ENCODE results near the gene ELP5. TPM values are rescaled to one million over a fixed set of nuclear protein-coding genes. Genes with fewer than 3 reads are reported as not detected.
A peak's percentile ranks its signal among the peaks of the same experiment; 100 is the strongest.

ELP5 gene, protein sequence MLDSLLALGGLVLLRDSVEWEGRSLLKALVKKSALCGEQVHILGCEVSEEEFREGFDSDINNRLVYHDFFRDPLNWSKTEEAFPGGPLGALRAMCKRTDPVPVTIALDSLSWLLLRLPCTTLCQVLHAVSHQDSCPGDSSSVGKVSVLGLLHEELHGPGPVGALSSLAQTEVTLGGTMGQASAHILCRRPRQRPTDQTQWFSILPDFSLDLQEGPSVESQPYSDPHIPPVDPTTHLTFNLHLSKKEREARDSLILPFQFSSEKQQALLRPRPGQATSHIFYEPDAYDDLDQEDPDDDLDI
- polyA plus RNA-seq (ENCODE audit: insufficient read length in 4 of 4) = 10 to 100 TPM; 43.7 to 61.9 (median 50.9) TPM

DNA sequence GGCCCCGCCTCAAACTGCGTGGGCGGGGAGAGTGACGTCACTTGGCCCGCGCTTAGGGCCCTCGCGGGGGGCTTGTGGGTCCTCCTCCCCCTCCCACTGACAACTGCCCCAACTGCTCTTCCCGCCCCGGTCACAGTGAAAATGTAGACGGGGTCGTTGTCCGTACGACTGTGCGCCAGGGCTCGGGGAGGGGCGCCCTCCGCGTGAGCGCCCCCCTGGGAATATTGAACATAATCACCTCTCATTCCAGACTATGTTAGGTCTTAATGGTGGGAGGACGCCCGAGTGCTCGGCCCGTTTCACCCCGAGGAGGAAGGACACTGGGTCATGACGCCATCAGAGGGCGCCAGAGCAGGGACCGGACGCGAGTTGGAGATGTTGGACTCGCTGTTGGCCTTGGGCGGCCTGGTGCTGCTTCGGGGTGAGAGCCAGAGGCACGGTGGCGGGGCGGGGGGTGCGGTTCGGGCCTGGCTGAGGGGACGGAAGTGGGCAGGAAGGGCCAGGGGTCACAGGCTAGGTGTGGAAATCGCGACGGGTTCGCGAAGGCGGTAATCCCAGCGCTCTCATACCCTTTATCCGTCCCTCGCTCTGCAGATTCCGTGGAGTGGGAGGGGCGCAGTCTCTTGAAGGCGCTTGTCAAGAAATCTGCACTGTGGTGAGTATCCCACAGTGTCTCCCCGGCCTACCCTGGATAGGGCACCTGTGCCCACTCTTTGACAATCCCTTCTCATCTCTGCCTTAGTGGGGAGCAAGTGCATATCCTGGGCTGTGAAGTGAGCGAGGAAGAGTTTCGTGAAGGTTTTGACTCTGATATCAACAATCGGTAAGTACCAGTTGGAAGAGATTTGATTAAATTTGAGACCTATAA is at the start of gene ELP5:
Gene ELP5, plus strand, starts transcription at position 40 of the 868 bp plus-strand sequence. Its CDS starts 336 bp downstream, at position 376.
- DNase-seq (ENCODE audit: low read depth in 4 of 4, low spot score in 2 of 4) = peak in 2 of 4 donors; percentile 91 to 92

DNA sequence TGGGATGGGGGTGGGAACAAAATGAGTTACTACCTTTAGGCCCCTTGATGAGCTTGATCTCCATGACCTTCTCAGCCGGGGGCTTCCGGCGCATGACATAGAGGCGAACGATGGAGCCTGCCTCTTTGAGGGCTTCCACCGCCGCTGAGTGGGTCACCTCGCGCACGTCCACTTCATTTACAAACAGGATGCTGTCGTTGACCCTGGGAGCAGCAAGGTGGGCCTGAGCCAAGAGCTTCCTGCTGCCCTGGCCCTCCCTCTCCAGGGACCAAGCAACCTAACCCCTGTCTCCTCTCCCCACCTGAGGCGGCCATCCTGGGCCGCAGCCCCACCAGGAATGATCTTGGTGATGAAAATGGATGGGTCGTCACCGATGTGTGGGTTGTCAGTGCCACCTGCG is 48.6 kb upstream of the ELP5 start:
- DNase-seq (ENCODE audit: low read depth in 4 of 4, low spot score in 2 of 4) = no peak

DNA sequence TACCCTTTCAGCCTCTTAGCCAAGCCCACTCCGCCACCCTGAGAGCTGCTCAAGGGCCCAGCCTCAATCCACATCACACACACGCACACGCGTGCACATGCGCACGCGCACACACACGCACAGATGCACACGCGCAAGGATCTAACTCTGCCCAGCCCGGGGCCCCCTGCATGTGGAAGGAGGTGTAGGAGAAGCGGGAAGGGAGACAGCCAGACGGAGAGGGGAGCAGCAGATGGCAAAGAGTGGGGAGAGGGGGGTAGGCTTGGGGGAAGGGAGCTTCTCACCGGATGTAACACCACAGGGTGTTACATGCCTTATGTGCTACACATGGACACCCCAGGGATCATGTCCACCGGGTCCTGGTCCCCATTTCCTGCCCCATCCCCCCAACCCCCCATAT is 47.7 kb upstream of the ELP5 start:
- DNase-seq (ENCODE audit: low read depth in 4 of 4, low spot score in 2 of 4) = no peak

DNA sequence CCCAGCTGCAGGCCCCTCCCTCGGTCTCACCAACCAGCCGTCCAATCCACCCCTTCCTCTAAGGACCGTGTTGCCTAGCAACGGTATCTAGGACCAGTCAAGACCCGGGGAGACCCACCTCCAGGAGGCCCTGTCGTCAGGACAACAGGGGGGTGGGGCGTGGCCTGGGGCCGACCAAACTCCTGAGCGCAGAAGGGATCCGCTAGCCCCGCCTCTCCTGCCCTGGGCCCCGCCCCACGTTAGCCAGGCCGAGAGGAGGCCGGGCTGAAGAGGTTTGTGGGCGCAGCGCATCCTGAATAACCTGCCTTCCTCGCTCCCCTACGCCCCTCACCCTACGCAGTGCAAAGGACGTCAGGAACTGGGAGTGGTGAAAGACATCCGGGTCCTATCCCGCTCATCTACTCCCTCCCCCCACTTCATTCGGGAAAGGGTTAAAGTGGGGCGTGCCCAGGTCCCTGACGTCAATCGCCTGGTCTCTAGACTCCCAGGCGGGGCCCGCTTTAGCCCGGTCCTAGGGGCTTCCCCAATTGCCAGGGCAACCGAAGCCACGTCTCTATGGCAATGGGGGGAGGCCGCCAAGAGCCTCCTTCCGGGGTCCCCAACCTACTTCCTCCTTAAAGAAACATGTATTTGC is 47.1 kb upstream of the ELP5 start:
- DNase-seq (ENCODE audit: low read depth in 4 of 4, low spot score in 2 of 4) = peak in 2 of 4 donors; percentile 74 to 78

DNA sequence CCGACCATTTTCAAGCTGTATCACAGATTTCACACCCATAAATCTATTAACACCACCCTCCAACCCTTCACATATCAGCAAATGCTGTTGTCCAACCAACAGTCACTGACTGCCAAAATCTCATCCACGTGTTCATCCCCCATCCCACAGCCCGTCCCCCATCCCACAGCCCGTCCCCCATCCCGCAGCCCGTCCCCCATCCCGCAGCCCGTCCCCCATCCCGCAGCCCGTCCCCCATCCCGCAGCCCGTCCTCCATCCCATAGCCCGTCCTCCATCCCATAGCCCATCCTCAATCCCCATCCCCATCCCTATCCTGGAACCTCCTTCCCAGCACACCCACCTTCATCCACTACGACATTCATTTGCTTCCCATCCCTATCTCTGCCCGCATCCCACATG is 46.5 kb upstream of the ELP5 start:
- no peak for DNase-seq (ENCODE audit: low read depth in 4 of 4, low spot score in 2 of 4)

DNA sequence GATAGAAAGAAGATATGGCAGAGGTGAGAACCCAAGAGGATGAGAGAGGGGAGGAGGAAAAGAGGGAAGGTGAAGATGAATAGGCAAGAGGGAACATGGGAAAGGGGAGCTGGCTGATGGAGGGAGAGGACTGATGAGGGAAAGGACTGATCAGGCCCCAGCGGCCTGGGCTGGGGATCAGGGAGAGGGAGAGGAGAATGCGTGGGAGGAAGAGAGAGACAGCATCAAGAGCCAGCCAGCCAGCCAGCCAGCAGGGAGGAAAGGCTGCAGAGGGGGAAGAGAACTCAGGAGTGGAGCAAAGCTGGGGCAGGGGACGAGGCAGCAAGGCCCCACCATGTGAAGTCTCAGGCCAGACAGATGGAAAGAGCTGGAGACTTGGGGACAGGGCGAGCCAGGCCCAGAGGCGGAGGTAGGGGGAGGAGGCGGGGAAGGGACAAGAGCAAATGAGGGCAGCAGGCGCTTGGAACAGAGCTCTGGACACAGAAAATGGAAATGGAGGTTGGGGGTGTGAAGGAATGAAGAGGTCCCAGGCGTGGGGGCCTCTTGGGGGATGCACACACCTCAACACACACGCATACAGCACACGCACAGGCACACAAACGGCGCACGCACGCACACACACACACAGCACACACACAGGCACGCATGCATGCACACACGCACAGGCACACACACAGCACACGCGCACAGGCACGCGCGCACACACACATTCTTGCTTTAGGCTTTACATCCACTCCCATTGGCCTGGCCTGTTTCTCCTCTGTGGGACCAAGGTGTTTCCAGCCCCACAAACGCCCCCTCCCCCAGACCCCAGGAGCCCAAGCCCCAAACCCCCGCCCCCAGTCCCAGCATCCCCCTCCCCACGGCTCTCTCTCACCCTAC is 44.7 kb upstream of the ELP5 start:
- DNase-seq (ENCODE audit: low read depth in 4 of 4, low spot score in 2 of 4) = no peak

DNA sequence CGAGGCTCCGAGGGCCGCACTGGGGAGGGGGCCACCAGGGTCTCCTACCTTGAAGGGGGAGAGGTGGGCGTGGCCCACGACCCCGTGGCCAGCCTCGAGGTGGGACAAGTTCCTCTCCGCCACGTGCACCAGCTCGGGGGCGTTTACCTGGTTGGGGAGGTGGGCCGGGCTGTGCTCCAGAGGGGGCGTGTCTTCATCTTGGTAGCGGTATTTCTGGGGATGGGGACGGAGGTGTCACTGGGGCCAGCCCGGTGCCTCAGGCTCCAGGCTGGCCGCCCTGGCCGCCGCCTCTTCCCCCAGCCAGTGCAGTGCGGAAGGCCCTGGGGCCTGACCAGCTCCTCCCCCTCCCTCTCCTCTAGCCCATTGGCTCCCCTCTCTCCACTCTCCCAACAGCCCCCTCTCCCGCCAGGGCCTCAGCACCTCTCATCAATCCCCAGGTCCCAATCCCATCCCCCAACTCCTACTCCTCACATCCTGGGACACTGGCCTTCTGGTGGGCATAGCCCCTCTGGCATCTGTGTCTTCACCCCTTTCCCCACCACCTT is 43.9 kb upstream of the ELP5 start:
- DNase-seq (ENCODE audit: low read depth in 4 of 4, low spot score in 2 of 4) = no peak

DNA sequence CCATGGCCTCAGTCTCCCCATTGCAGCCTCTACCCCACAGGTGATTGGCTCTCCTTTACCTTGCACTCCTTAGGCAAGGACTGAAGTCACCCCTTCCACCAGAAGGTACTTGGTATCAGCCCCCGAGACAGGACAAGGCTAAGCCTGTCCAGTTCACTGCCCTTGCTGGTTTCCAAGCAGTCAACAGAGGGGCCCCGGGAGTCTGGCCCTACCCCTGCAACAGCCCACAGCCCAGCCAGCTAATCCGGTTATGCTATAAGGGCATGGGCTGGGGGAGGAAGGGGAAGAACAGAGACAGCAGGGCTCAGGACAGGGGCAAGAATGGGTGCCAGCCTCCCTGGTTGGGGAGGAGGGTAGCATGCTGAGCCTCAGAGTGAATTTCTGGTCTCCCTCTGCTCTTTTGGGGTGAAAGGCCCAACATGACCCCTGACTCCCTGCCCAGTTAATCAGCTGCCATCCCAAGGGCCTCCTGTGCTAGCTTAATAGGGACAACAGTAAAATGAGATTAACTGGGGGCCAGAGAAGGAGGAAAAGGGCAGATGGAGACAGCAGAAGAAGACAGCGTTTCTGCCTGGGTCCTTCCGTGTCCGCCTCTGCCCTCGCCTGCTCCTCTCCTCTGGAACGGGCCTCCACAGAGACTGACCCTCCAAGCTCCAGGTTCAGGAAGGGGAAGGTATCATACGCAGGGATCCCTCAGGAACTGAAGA is 43.1 kb upstream of the ELP5 start:
- DNase-seq (ENCODE audit: low read depth in 4 of 4, low spot score in 2 of 4) = no peak

DNA sequence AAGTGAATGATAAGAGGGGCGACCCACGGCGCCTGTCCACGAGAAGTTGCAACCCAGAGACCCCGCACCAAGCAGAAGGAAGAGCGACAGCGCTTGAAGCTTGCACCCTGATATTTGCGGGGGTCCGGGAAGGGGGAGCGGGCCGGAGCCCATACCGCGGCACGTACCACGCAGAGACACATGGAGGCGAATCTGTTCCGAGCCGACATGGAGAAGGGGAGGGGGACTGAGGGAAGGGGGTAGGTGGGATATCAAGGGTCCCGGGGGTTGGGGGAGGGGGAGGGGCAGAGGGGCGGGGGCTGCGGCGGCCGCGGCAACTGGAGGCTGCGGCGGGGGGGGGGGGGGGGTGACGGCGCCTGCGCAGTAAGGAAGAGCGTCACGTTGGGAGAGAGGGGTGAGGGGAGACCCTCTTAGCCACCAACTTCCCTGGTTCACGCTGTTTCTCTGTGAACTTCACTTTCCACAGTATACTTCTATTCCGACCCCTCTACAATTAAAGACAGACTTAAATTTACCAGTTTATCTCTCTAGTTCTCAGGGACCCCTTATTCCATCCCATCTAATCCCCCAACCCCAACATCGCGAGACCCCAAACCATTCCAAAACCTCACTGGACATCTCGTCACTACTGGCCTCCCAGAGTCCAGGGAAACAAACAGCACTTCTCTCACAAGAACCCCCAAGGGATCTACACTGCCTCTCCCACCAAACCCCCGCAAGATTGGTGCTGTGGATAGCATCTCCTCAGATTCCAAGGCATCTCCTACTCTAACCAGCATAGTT is 40.3 kb upstream of the ELP5 start:
- DNase-seq (ENCODE audit: low read depth in 4 of 4, low spot score in 2 of 4) = no peak

DNA sequence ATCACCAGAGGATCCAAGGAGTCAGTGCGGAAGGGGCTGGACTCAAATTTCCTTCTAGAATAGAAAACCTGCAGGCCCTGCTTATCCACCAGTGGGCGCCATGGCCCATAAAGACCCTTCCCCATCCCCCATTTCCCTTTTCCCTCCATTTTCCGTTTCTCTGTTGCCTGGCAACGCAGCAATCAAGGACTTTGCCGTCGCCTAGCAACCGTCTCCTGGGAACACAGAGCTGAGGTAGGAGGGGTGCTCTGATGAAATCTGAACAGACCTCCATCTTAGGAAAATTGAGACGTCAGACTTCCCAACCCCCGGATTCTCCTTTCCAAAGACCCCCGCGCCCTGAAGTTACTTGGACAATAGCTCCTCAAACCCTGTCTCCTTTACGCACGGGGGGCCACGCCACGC is 38.1 kb upstream of the ELP5 start:
- peak in 3 of 4 donors; percentile 84 to 94 (median 94) for DNase-seq (ENCODE audit: low read depth in 4 of 4, low spot score in 2 of 4)

DNA sequence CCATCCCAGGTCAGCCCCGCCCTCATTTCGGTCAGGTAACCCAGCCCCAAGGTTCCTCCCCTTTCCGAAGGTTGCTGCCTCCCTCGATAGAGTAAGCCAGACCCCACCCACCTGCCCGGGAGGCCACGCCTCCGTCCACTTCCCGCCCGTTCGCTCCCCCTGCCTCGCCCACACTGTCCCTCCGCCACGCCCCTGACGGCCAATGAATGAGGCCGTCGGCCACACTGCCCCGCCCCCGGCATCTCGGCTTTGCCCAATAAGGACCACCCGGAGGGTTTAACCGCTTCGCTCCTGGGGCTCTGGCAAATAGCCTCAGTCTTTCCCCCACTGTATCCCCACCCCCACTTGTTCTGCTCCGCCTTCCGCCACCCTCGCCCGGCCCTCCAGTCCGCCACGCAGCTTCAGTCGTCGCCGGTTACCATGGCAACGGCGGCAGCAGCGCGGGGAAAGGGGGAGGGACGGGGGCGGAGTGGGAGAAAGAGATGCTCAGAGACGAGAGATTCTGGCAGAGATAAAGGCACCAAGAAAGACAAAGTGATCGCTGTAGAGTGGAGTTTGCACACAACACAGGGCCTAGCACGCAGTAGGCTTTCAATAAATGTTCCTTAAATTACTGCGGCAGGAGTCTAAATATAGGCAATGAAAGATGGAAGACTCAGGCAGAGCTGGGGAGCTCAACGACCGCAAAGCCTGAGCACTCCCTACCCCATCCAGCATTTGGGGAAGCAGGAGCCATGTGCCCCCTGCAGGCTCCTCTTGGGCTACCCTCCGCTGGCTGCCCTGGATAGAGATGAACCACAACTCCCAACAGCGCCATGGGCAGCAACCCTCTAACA is 37.5 kb upstream of the ELP5 start:
- peak in 3 of 4 donors; percentile 96 to 98 (median 98) for DNase-seq (ENCODE audit: low read depth in 4 of 4, low spot score in 2 of 4)

DNA sequence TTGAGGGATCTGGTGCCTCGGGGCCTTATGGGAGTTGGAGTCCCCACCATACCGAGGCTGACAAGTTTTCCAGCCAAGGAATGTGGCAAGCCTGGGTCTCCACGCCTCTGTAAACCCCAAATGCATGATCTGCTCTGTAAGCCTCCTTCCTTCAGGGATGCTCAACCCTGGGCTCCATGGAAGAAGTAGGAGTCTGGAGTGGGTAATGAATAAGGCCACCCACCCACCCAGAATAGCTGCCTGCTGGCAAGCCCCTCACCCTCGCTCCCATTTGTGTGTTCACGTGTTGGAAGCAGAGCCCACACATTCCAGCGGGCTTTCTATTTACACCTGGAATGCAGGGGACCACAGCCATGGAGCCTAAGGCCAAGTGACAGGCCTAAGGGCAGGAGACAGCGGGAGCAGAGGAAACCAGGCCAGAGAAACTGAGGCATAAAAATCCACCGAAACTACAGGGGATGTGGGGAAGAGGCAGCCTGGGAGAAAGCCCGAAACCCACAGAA is 36.8 kb upstream of the ELP5 start:
- DNase-seq (ENCODE audit: low read depth in 4 of 4, low spot score in 2 of 4) = peak in 1 of 4 donors; percentile 90

DNA sequence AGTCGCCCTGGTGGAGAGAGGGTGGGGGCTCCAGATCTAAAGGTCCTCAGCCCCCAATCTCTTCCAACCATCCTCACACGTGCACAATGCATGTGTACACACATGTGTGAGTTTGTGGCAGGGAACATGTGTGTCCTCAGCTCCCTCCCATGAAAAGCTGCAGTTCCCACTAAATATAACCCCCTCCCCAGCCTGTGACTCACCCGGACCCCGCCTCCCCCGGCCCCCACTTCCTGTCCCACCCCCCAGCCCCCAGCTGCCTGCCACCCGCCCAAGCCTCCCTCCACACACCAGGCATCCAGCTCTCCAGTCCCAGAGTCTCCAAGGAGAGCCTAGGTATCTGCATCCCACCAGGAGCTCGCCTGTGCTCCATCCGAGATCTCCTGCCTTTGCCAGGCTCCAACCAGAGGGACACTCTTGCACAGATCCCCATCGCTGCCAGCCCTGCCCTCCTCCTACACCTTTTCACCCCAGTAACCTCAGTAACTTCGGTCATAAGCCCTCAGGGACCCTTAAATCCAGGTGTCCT is 36.3 kb upstream of the ELP5 start:
- DNase-seq (ENCODE audit: low read depth in 4 of 4, low spot score in 2 of 4) = no peak

DNA sequence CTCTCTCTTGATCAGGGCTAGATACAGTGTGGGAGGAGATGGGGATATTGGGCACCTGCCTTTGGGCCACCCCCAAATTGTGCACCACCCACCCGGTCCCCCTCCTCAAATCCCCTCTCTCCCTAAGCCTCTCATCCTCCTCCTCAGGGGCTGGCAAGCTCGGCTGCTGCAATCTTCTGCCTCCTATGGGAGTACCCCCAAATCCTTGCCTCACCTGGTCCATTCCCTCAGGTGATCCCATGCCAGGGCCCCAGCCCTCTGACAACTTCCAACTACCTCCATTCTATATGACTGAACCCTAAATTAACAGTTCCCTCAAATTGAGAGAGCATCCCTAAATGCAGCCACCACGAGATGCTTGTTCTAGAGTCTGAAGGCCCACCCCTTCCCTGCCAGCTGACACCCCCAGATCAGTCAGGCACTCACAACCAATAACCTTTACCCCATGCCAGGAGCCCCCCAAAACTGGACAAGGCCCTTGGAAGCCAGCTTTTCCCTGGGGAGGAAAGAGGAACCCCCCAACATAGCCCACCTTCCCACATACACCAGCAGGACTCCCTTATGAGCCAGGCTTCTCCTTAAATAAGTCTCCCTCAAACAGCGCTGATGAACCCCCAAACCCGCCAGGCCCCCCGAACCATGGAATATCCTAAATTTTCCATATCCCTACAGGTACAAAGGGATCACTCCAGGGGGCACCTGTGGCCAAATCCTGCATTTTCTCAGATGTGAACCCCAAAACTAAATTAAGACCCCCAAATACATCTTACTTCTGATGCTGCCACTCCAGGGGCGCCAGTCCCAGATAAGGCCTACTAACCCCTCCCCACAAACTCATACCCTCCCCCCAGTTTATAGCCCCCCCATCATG is 35.5 kb upstream of the ELP5 start:
- DNase-seq (ENCODE audit: low read depth in 4 of 4, low spot score in 2 of 4) = no peak

DNA sequence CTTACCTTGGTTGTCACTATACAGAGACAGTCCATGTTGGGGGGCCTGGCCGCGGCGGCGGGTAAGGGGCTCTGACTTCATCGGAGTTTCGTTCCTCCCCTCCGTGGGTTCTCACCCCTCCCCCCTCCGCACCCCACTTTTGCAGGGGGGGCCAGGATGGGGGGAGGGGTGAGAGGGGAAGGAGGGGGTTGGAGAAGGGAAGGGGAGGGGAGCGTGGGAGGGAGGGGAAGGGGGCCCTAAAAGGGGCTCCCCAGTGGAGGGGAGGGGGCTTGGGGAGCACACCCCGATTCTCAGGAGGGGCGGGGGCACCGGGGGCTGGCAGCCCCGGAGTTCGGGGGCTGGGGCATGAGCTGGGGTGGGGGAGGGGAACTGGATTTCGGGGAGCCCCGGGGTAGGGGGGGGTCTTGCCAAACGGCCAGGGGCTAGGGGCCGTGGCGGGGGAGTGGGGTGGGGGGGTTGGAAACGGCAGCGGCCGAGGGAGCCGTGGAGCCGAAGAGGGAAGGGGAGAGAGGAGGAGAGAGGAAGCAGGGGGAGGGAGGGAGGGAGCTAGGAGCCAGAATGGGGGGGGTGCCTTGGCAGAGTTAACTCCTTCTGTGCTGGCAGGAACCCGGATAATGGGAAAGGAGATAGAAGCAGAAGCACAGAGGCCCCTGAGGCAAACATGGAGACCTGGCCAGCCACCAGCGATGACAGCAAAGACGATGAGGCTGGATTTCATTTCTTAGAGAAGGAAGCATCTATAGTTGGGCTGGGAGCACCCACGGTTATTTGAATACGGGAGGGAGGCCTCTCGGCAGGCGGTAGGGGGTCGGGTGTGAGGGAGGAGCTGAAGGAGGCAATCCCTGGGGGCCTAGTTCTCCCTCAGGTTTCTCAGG is 34.7 kb upstream of the ELP5 start:
- no peak for DNase-seq (ENCODE audit: low read depth in 4 of 4, low spot score in 2 of 4)
